IMR-90 (cell line): ENCODE measurements around the gene FDX1. TPM values are rescaled to one million over a fixed set of nuclear protein-coding genes. Genes with fewer than 3 reads are reported as not detected.

Experiments
- ATAC-seq: fragments of 200-7000 bp; cut with Tn5 transposase; 2 replicates; pipeline ENCODE4 v1.9.1; 2020; ENCODE audit warnings: low read depth, mild to moderate bottlenecking, moderate library complexity
- BruUV-seq: library from RNA; stranded (reverse); fragments of 400-500 nt; replicated peaks from 2 replicates; lab custom pipeline; 2021; lab: Mats Ljungman, UMichigan
- CTCF ChIA-PET: fragments of 300-600 bp; formaldehyde crosslinking; extraction: SDS; loops from one replicate; lab custom pipeline; 2021; ENCODE audit warnings: antibody characterized with exemption; lab: Yijun Ruan, JAX
- POLR2A ChIA-PET: fragments of 300-600 bp; sonication (Branson Sonifier 250); formaldehyde crosslinking; loops from one replicate; lab custom pipeline; 2022; ENCODE audit warnings: antibody characterized with exemption; ENCODE audit not compliant: unreplicated experiment; lab: Charles Lee
- DNase-seq: peaks from one replicate; pipeline ENCODE4 v3.0.0; 2013
- H2AFZ ChIP-seq: replicated peaks from 2 replicates; pipeline ENCODE3; 2013; ENCODE audit warnings: low read length, mild to moderate bottlenecking; ENCODE audit not compliant: poor library complexity
- H2AK5ac ChIP-seq: 2 replicates; pipeline ENCODE4 v1.6.1; 2013; ENCODE audit warnings: low read depth, low read length, inconsistent platforms
- H2AK9ac ChIP-seq: replicated peaks from 2 replicates; pipeline ENCODE3; 2013; ENCODE audit warnings: mild to moderate bottlenecking, low read depth, low read length, moderate library complexity; ENCODE audit not compliant: poor library complexity
- H2BK120ac ChIP-seq: 2 replicates; pipeline ENCODE4 v1.6.1; 2013; ENCODE audit warnings: low read depth, low read length, inconsistent platforms
- H2BK15ac ChIP-seq: 3 replicates; pipeline ENCODE4 v1.6.1; 2013; ENCODE audit warnings: low read depth, low read length, inconsistent platforms
- H2BK20ac ChIP-seq: 2 replicates; pipeline ENCODE4 v1.6.1; 2013; ENCODE audit warnings: low read depth, mild to moderate bottlenecking, inconsistent platforms, low read length, moderate library complexity
- H2BK5ac ChIP-seq: 2 replicates; pipeline ENCODE4 v1.6.1; 2013; ENCODE audit warnings: mild to moderate bottlenecking, low read depth, low read length, inconsistent platforms; ENCODE audit not compliant: poor library complexity, severe bottlenecking
- H3K14ac ChIP-seq: replicated peaks from 2 replicates; pipeline ENCODE4 v1.6.1; 2013; ENCODE audit warnings: low read depth, low read length, inconsistent platforms
- H3K18ac ChIP-seq: 2 replicates; pipeline ENCODE4 v1.6.1; 2013; ENCODE audit warnings: low read depth, low read length, control low read depth
- H3K23ac ChIP-seq: 2 replicates; pipeline ENCODE4 v1.6.1; 2013; ENCODE audit warnings: low read depth, low read length, inconsistent platforms
- H3K27ac ChIP-seq: 2 replicates; pipeline ENCODE4 v1.5.1; 2013; ENCODE audit warnings: mild to moderate bottlenecking, control low read depth, low read length; ENCODE audit not compliant: insufficient read depth
- H3K27me3 ChIP-seq: 2 replicates; pipeline ENCODE4 v1.6.1; 2013; ENCODE audit warnings: low read length; ENCODE audit not compliant: control insufficient read depth, insufficient read depth
- H3K36me3 ChIP-seq: 2 replicates; pipeline ENCODE4 v1.6.1; 2013; ENCODE audit warnings: low read length, mixed read lengths; ENCODE audit not compliant: control insufficient read depth, insufficient read depth
- H3K4ac ChIP-seq: 2 replicates; pipeline ENCODE4 v1.6.1; 2013; ENCODE audit warnings: low read depth, low read length, inconsistent platforms
- H3K4me1 ChIP-seq: 2 replicates; pipeline ENCODE4 v1.6.1; 2013; ENCODE audit warnings: low read length, mixed read lengths; ENCODE audit not compliant: control insufficient read depth, insufficient read depth
- H3K4me2 ChIP-seq: 2 replicates; pipeline ENCODE4 v1.6.1; 2013; ENCODE audit warnings: low read depth, mild to moderate bottlenecking, control low read depth, low read length, moderate library complexity
- H3K4me3 ChIP-seq: 2 replicates; pipeline ENCODE4 v1.5.1; 2013; ENCODE audit warnings: low read depth, mild to moderate bottlenecking, control low read depth, low read length, moderate library complexity; ENCODE audit not compliant: insufficient read depth
- H3K56ac ChIP-seq: 2 replicates; pipeline ENCODE4 v1.6.1; 2013; ENCODE audit warnings: low read length, inconsistent platforms; ENCODE audit not compliant: insufficient read depth; ENCODE audit errors: extremely low read depth
- H3K79me1 ChIP-seq, 2 experiments: 2 replicates each; pipeline ENCODE4 v1.6.1; 2013; ENCODE audit warnings: low read length in 2 of 2, inconsistent platforms in 1 of 2, low read depth in 1 of 2
- H3K9ac ChIP-seq: 2 replicates; pipeline ENCODE4 v1.6.1; 2013; ENCODE audit warnings: low read depth, low read length, control low read depth
- H3K9me1 ChIP-seq: 2 replicates; pipeline ENCODE4 v1.6.1; 2013; ENCODE audit warnings: low read length, inconsistent platforms; ENCODE audit not compliant: insufficient read depth
- H3K9me3 ChIP-seq: 2 replicates; pipeline ENCODE4 v1.6.1; 2013; ENCODE audit warnings: low read length; ENCODE audit not compliant: control insufficient read depth, insufficient read depth
- H4K20me1 ChIP-seq: 2 replicates; pipeline ENCODE4 v1.6.1; 2013; ENCODE audit warnings: low read length, inconsistent platforms; ENCODE audit not compliant: insufficient read depth
- H4K5ac ChIP-seq: 2 replicates; pipeline ENCODE4 v1.6.1; 2013; ENCODE audit warnings: mild to moderate bottlenecking, low read depth, low read length, control low read depth
- H4K8ac ChIP-seq, 2 experiments: 2 replicates each; pipeline ENCODE4 v1.6.1; 2013; ENCODE audit warnings: low read depth in 2 of 2, low read length in 2 of 2, control low read depth in 1 of 2, inconsistent platforms in 1 of 2
- H4K91ac ChIP-seq: 2 replicates; pipeline ENCODE4 v1.6.1; 2013; ENCODE audit warnings: low read depth, low read length, inconsistent platforms; ENCODE audit not compliant: insufficient read depth
- BHLHE40 ChIP-seq: fragments of 150-350 bp; IDR thresholded peaks from 2 replicates; pipeline ENCODE4 v1.6.1; 2016; ENCODE audit warnings: mild to moderate bottlenecking, low read depth, low read length
- CEBPB ChIP-seq: IDR thresholded peaks from 2 replicates; pipeline ENCODE4 v1.6.1; 2012; ENCODE audit warnings: low read depth, low read length, improper control_type of control experiment
- CHD1 ChIP-seq: IDR thresholded peaks from 2 replicates; pipeline ENCODE4 v1.6.1; 2012; ENCODE audit warnings: low read depth, low read length, improper control_type of control experiment
- FOS ChIP-seq: fragments of 150-350 bp; IDR thresholded peaks from 2 replicates; pipeline ENCODE4 v1.6.1; 2016; ENCODE audit warnings: low read depth, low read length
- MAFK ChIP-seq: IDR thresholded peaks from 2 replicates; pipeline ENCODE4 v1.6.1; 2012; ENCODE audit warnings: low read depth, low read length, improper control_type of control experiment
- MAZ ChIP-seq: IDR thresholded peaks from 2 replicates; pipeline ENCODE4 v1.6.1; 2012; ENCODE audit warnings: low read depth, mild to moderate bottlenecking, low read length, improper control_type of control experiment, moderate library complexity, borderline replicate concordance
- MXI1 ChIP-seq: IDR thresholded peaks from 2 replicates; pipeline ENCODE4 v1.6.1; 2012; ENCODE audit warnings: low read depth, mild to moderate bottlenecking, low read length, moderate library complexity, borderline replicate concordance
- NFE2L2 ChIP-seq: fragments of 150-350 bp; IDR thresholded peaks from 2 replicates; pipeline ENCODE4 v1.6.1; 2016; ENCODE audit warnings: low read depth, mild to moderate bottlenecking, low read length
- POLR2A ChIP-seq: IDR thresholded peaks from 2 replicates; pipeline ENCODE4 v1.6.1; 2012; ENCODE audit warnings: mild to moderate bottlenecking, low read depth, low read length
- RAD21 ChIP-seq: IDR thresholded peaks from 2 replicates; pipeline ENCODE4 v1.6.1; 2012; ENCODE audit warnings: low read length, improper control_type of control experiment
- RCOR1 ChIP-seq: IDR thresholded peaks from 2 replicates; pipeline ENCODE4 v1.6.1; 2012; ENCODE audit warnings: mild to moderate bottlenecking, low read length, improper control_type of control experiment; ENCODE audit not compliant: insufficient replicate concordance
- RFX5 ChIP-seq: IDR thresholded peaks from 2 replicates; pipeline ENCODE4 v1.8.0; 2012; ENCODE audit warnings: low read depth, mild to moderate bottlenecking, low read length, moderate library complexity
- SMC3 ChIP-seq: fragments of 150-350 bp; IDR thresholded peaks from 2 replicates; pipeline ENCODE4 v1.6.1; 2016; ENCODE audit warnings: low read depth, mild to moderate bottlenecking, antibody characterized with exemption, low read length, moderate library complexity
- WGBS, 2 experiments: methylation state at CpG; one replicate each; pipeline versions ENCODE4 v1.1.5 to v1.1.7; 2013; ENCODE audit warnings: missing lambda C conversion rate in 2 of 2; ENCODE audit not compliant: insufficient read length in 1 of 2; ENCODE audit errors: extremely low coverage in 2 of 2; 5-methylcytosine and 5-hydroxymethylcytosine counted together
- dilution Hi-C: fragments of 300-500 bp; cut with HindIII; formaldehyde crosslinking; loops from one replicate; pipeline ENCODE4 v1.14.3; 2018; ENCODE audit warnings: low sequenced_read_pairs; ENCODE audit not compliant: unreplicated experiment
- in situ Hi-C: fragments of 300-500 bp; cut with MboI; formaldehyde crosslinking; loops from 3 replicates; pipeline ENCODE4 v1.14.3; 2019; ENCODE audit warnings: low sequenced_read_pairs, inconsistent platforms, mixed read lengths
- intact Hi-C: fragments of 100-400 bp; cut with micrococcal nuclease; formaldehyde crosslinking; loops from 2 replicates; pipeline ENCODE4 v1.10.0; 2022
- polyA plus RNA-seq, 3 experiments: library from polyadenylated mRNA; depleted of rRNA; stranded (reverse); fragments of >200 nt; gene quantifications; 2 replicates each; pipeline ENCODE4 v1.2.3, GENCODE V29; 2012; ENCODE audit warnings: low replicate concordance in 1 of 3
- total RNA-seq: library from RNA; depleted of rRNA; stranded (reverse); fragments of >200 nt; gene quantifications from 2 replicates; pipeline ENCODE4 v1.2.3, GENCODE V29; 2012
- TF ChIP-seq, protein P1 (sequence below): fragments of 150-350 bp; IDR thresholded peaks from 2 replicates; pipeline ENCODE4 v1.6.1; 2016; ENCODE audit warnings: low read depth, mild to moderate bottlenecking, low read length, moderate library complexity, borderline replicate concordance
- TF ChIP-seq, protein P2 (sequence below): conservative IDR thresholded peaks from 2 replicates; pipeline ENCODE4 v1.5.1; 2012; ENCODE audit warnings: mild to moderate bottlenecking, low read depth, low read length, improper control_type of control experiment
- TF ChIP-seq, protein P3 (sequence below): fragments of 150-350 bp; IDR thresholded peaks from 2 replicates; pipeline ENCODE4 v1.6.1; 2017; ENCODE audit warnings: mild to moderate bottlenecking, antibody characterized with exemption, low read length, low read depth

FDX1 gene
- total and polyA plus RNA-seq, 2 of the 4 experiments (the other 2 are of a cell fraction), result 4.3 to 5.1 TPM

DNA sequence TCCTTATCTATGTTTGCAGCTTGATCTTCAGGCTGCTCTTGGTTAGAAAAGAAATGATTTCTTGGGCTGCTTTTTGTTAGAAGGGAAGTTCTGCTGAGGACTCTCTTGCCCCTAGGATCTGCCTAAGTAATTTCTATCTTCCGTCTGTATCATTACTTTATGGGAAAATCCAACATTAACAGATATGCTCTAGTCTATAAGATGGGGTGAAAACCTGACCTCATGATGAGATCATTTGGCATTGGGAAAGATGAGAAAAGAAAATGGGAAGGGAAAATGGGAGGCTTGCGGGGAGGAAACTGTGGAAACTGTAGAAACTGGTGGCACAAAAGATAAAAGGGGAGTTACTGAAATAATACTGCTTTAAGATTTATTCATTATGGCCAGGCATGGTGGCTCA lies 63.6 kb downstream of the FDX1 start:
- no peak overlapping the region for H3K14ac ChIP-seq
- no peak overlapping the region for H3K4me3 ChIP-seq
- CTCF ChIA-PET, result no interaction called here
- no CpG with 5 or more reads among the region's 2 CpGs for WGBS, 2 experiments
- no peak overlapping the region for H4K5ac ChIP-seq
- no peaks in the 10 kb centered on the region for H3K9me3 ChIP-seq
- H4K91ac ChIP-seq, result no peak overlapping the region
- ATAC-seq (no peak), DNase-seq (no peak)
- H3K18ac ChIP-seq, result no peak overlapping the region
- H4K20me1 ChIP-seq, result no peaks in the 10 kb centered on the region
- no peak overlapping the region for H3K9ac ChIP-seq
- no peak overlapping the region for H2BK20ac ChIP-seq
- no peak overlapping the region for H2AK5ac ChIP-seq
- H3K4me1 ChIP-seq, result peaks cover 3% of the 10 kb centered on the region
- no peak overlapping the region for H3K4ac ChIP-seq
- H2BK120ac ChIP-seq, result no peak overlapping the region
- H2BK15ac ChIP-seq, result no peak overlapping the region
- no peak overlapping the region for H2AFZ ChIP-seq
- intact Hi-C loops, result no loop called here
- no peak overlapping the region for H3K4me2 ChIP-seq
- H2BK5ac ChIP-seq, result no peak overlapping the region
- POLR2A ChIA-PET, result no interaction called here
- H3K79me1 ChIP-seq, result no peaks in the 10 kb centered on the region
- TF ChIP-seq, protein P1, sequence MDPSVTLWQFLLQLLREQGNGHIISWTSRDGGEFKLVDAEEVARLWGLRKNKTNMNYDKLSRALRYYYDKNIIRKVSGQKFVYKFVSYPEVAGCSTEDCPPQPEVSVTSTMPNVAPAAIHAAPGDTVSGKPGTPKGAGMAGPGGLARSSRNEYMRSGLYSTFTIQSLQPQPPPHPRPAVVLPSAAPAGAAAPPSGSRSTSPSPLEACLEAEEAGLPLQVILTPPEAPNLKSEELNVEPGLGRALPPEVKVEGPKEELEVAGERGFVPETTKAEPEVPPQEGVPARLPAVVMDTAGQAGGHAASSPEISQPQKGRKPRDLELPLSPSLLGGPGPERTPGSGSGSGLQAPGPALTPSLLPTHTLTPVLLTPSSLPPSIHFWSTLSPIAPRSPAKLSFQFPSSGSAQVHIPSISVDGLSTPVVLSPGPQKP, result no peak
- no peak for TF ChIP-seq CHD1
- TF ChIP-seq POLR2A, result no peak
- TF ChIP-seq MAFK, result no peak
- no peak for TF ChIP-seq NFE2L2
- TF ChIP-seq, protein P2, sequence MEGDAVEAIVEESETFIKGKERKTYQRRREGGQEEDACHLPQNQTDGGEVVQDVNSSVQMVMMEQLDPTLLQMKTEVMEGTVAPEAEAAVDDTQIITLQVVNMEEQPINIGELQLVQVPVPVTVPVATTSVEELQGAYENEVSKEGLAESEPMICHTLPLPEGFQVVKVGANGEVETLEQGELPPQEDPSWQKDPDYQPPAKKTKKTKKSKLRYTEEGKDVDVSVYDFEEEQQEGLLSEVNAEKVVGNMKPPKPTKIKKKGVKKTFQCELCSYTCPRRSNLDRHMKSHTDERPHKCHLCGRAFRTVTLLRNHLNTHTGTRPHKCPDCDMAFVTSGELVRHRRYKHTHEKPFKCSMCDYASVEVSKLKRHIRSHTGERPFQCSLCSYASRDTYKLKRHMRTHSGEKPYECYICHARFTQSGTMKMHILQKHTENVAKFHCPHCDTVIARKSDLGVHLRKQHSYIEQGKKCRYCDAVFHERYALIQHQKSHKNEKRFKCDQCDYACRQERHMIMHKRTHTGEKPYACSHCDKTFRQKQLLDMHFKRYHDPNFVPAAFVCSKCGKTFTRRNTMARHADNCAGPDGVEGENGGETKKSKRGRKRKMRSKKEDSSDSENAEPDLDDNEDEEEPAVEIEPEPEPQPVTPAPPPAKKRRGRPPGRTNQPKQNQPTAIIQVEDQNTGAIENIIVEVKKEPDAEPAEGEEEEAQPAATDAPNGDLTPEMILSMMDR, result no peak
- TF ChIP-seq RAD21, result no peak
- TF ChIP-seq MAZ, result no peak
- TF ChIP-seq, protein P3, sequence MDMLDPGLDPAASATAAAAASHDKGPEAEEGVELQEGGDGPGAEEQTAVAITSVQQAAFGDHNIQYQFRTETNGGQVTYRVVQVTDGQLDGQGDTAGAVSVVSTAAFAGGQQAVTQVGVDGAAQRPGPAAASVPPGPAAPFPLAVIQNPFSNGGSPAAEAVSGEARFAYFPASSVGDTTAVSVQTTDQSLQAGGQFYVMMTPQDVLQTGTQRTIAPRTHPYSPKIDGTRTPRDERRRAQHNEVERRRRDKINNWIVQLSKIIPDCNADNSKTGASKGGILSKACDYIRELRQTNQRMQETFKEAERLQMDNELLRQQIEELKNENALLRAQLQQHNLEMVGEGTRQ, result no peak
- TF ChIP-seq RFX5, result no peak
- no peak for TF ChIP-seq BHLHE40
- no peak for TF ChIP-seq SMC3
- TF ChIP-seq MXI1, result no peak
- no peak for TF ChIP-seq RCOR1
- TF ChIP-seq CEBPB, result no peak
- no peak for TF ChIP-seq FOS
- dilution Hi-C loops, result no loop called here
- H3K23ac ChIP-seq, result no peak overlapping the region
- H3K36me3 ChIP-seq, result no peaks in the 10 kb centered on the region
- no peak overlapping the region for H4K8ac ChIP-seq
- H3K56ac ChIP-seq, result no peak overlapping the region
- in situ Hi-C loops, result no loop called here
- no peaks in the 10 kb centered on the region; the same call in 1 of the 2 replicates for H3K27me3 ChIP-seq
- no peak overlapping the region for H3K27ac ChIP-seq
- H2AK9ac ChIP-seq, result no peak overlapping the region
- no peaks in the 10 kb centered on the region for H3K9me1 ChIP-seq
- no TSS peak for BruUV-seq
